H54 (cell line): Measurements from ENCODE around the gene CCDC191.

Source experiments
- DNase-seq: peaks from one replicate; pipeline ENCODE4 v3.0.0; 2011; ENCODE audit warnings: low spot score, mixed read lengths; ENCODE audit not compliant: insufficient read length
- FAIRE-seq: peaks from 3 replicates; lab custom pipeline; 2011; peaks lifted over from hg19 to GRCh38; lab: Jason Lieb, UNC
- POLR2A ChIP-seq: IDR thresholded peaks from 2 replicates; pipeline ENCODE4 v1.6.1; 2011; ENCODE audit warnings: low read depth, mild to moderate bottlenecking, low read length

The CCDC191 gene

GRCh38 chr3:114056130-114057010, at the start of gene CCDC191, which contains the start of gene QTRT2:
TSS of gene CCDC191 (minus strand) at chr3:114056526. CDS start at chr3:114056466, 60 bp downstream.
TSS of gene QTRT2 (plus strand) at chr3:114056737. CDS start at chr3:114065258, 8,521 bp downstream.
- 0 out of 2 replicates have a peak, but pooled peaks have one; percentile 33 for TF ChIP-seq POLR2A
- FAIRE-seq (peak; percentile 99), DNase-seq (peak; percentile 82)

- DNase-seq, result no peak
- no peak for TF ChIP-seq POLR2A
- no peak for FAIRE-seq
Observed at GRCh38 chr3:114104414-114104813, 48.1 kb upstream of the CCDC191 start.

- TF ChIP-seq POLR2A, result no peak
- DNase-seq, result no peak
- FAIRE-seq, result no peak
Observed at GRCh38 chr3:114103858-114104257, 47.5 kb upstream of the CCDC191 start.

- FAIRE-seq (no peak), DNase-seq (no peak)
- TF ChIP-seq POLR2A, result no peak
Observed at GRCh38 chr3:114103181-114103580, 46.9 kb upstream of the CCDC191 start.

GRCh38 chr3:114101101-114101500, 44.8 kb upstream of the CCDC191 start:
- FAIRE-seq, result no peak
- no peak for DNase-seq
- TF ChIP-seq POLR2A, result no peak

GRCh38 chr3:114095796-114096195, 39.5 kb upstream of the CCDC191 start:
- DNase-seq, result no peak
- no peak for FAIRE-seq
- no peak for TF ChIP-seq POLR2A

- no peak for TF ChIP-seq POLR2A
- FAIRE-seq (peak; percentile 97), DNase-seq (peak; percentile 63)
Observed at GRCh38 chr3:114093596-114093995, 37.3 kb upstream of the CCDC191 start.

GRCh38 chr3:114093016-114093380, 36.7 kb upstream of the CCDC191 start:
- DNase-seq, result no peak
- no peak for FAIRE-seq
- TF ChIP-seq POLR2A, result no peak

- no peak for DNase-seq
- TF ChIP-seq POLR2A, result no peak
- no peak for FAIRE-seq
Observed at GRCh38 chr3:114092151-114093015, 36.1 kb upstream of the CCDC191 start.

- DNase-seq (no peak), FAIRE-seq (no peak)
- TF ChIP-seq POLR2A, result no peak
Observed at GRCh38 chr3:114089675-114090074, 33.3 kb upstream of the CCDC191 start.

GRCh38 chr3:114086356-114086755, 30.0 kb upstream of the CCDC191 start:
- FAIRE-seq, result no peak
- TF ChIP-seq POLR2A, result no peak
- DNase-seq, result no peak

GRCh38 chr3:114083112-114083511, 26.8 kb upstream of the CCDC191 start:
- DNase-seq, result no peak
- peak; percentile 52 for FAIRE-seq
- no peak for TF ChIP-seq POLR2A

GRCh38 chr3:114081037-114081436, 24.7 kb upstream of the CCDC191 start:
- DNase-seq (no peak), FAIRE-seq (no peak)
- TF ChIP-seq POLR2A, result no peak

- no peak for DNase-seq
- no peak for FAIRE-seq
- TF ChIP-seq POLR2A, result no peak
Observed at GRCh38 chr3:114080201-114080600, 23.9 kb upstream of the CCDC191 start.
